Stomach (tissue), 9 donors: Measurements from ENCODE around the gene CALML4. TPM values are rescaled to one million over a fixed set of nuclear protein-coding genes. Genes with fewer than 3 reads are reported as not detected.
"Not testable (repeated sequence)": the region's sequence is repeated elsewhere in the genome, so short reads cannot be mapped to it uniquely, and the experiment has no call there.

Source experiments
- DNase-seq, 2 donors: peaks; one replicate each; pipeline versions ENCODE4 v3.0.0 to v3.0.0-alpha.2; 2013 to 2019
- H3K27ac ChIP-seq, 5 donors: fragments of 200-600 bp in 4 of 5; sonication (generic) in 4 of 5; one replicate each; pipeline ENCODE4 v1.5.1; 2013 to 2019; ENCODE audit warnings: mild to moderate bottlenecking in 1 of 5, moderate library complexity in 1 of 5
- H3K27me3 ChIP-seq, 3 donors: fragments of 200-600 bp; sonication (generic); one replicate each; pipeline ENCODE4 v1.5.1; 2017 to 2019; ENCODE audit warnings: mixed run types in 1 of 3
- H3K36me3 ChIP-seq, 4 donors: fragments of 200-600 bp; sonication (generic); 1 replicate in 3 of 4; 2 replicates in 1 of 4; pipeline ENCODE4 v1.5.1; 2016 to 2019
- H3K4me1 ChIP-seq, 4 donors: fragments of 200-600 bp; sonication (generic); one replicate each; pipeline ENCODE4 v1.5.1; 2016 to 2019
- H3K4me3 ChIP-seq, 4 donors: fragments of 200-600 bp; sonication (generic) in 3 of 4; one replicate each; pipeline ENCODE4 v1.5.1; 2016 to 2019; ENCODE audit warnings: mild to moderate bottlenecking in 1 of 4
- H3K9me3 ChIP-seq, 4 donors: fragments of 200-600 bp; sonication (generic); one replicate each; pipeline ENCODE4 v1.5.1; 2016 to 2019
- EP300 ChIP-seq: sonication (generic); formaldehyde crosslinking; IDR thresholded peaks from one replicate; pipeline ENCODE4 v1.6.1; 2017; ENCODE audit warnings: antibody characterized with exemption
- POLR2A ChIP-seq, 4 donors: fragments of 450-650 bp; IDR thresholded peaks; one replicate each; pipeline ENCODE4 v1.6.1; 2016; ENCODE audit warnings: antibody characterized with exemption in 4 of 4, control low read depth in 2 of 4, mild to moderate bottlenecking in 1 of 4, moderate library complexity in 1 of 4
- POLR2AphosphoS5 ChIP-seq, 3 donors: sonication (generic); formaldehyde crosslinking; IDR thresholded peaks; one replicate each; pipeline ENCODE4 v1.6.1; 2016; ENCODE audit warnings: antibody characterized with exemption in 3 of 3
- WGBS, 5 donors: extraction: QIAGEN DNeasy Blood & Tissue Kit in 3 of 5; methylation state at CpG; one replicate each; pipeline versions ENCODE4 v1.1.5 to v1.1.7; 2013 to 2018; 5-methylcytosine and 5-hydroxymethylcytosine counted together
- intact Hi-C: fragments of 100-400 bp; cut with DNase I; formaldehyde crosslinking; loops from one replicate; pipeline ENCODE4 v1.15.1; 2023; ENCODE audit warnings: low total_unique reads
- polyA plus RNA-seq, 3 donors: library from polyadenylated mRNA; stranded (reverse); fragments of 200-250 nt; gene quantifications; one replicate each; pipeline ENCODE4 v1.2.3, GENCODE V29; 2013
- total RNA-seq, 5 donors: library from RNA; depleted of rRNA; stranded (reverse); fragments of >200 nt; gene quantifications; one replicate each; pipeline versions ENCODE4 v1.1.0 to v1.2.3, GENCODE V29; 2014 to 2016
- TF ChIP-seq, protein P1 (sequence below), 7 experiments: fragments of 450-650 bp in 4 of 7; fragments of 200-600 bp in 3 of 7; sonication (generic) in 3 of 7; IDR thresholded peaks; one replicate each; pipeline ENCODE4 v1.5.1; 2016 to 2019; ENCODE audit warnings: antibody characterized with exemption in 7 of 7, control low read depth in 2 of 7, mild to moderate bottlenecking in 1 of 7
- donor health status: healthy with polysubstance abuse.
- donor health status: Bipolar disorder and iron deficiency.
- donor health status: healthy.

The CALML4 gene
- total and polyA plus RNA-seq, 8 donors, result 7.6 to 24.3 (median 13.3) TPM

DNA sequence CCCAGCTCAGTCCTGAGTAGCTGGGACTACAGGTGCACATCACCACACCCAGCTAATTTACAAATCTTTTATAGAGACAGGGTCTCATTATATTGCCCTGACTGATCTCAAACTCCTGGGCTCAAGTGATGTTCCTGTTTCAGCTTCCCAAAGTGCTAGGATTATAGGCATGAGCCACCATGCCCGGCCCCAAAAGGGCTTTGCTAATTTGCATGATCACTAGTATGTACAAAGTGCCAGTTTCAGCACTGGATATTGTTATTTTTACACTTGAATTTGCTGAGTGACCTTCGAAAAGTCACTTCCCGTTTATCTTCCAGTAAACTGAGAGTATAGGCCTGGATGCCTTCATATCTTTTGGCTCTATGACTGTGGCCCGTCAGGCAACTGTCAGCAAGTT is 12.2 kb upstream of the CALML4 start:
- WGBS, 5 donors, result 90 to 96% (median 94%) methylated on average over 4 of the region's 4 CpGs

DNA sequence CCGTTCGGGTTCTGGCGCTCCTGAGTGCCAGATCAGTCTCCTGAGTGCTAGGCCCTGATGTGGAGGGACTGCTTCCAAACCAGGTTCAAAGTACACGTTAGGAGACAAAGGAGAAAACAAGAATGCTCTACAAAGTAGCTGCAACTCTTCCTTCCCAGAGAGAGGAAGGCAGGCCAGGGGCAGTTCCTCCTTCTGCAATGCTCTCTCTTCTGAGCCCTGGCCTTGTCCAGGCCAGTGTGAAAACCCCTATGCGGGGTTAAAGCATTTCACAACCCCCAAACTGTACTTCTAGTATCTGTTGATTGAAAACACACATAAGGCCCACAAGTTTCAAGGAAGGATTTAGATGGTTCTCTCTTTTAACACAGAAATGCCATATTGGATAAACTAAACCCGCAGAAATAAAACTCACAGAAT is 9.7 kb upstream of the CALML4 start:
- Histone ChIP-seq H3K27me3 (no peaks in the 10 kb centered on the region), H3K27ac (no peak overlapping the region), H3K9me3 (no peaks in the 10 kb centered on the region), H3K4me1 (peaks cover 7 to 19% (median 10%) of the 10 kb centered on the region in 4 donors), H3K4me3 (no peak overlapping the region), H3K36me3 (peaks cover 0 to 34% (median 25%) of the 10 kb centered on the region in 4 donors)
- WGBS, 5 donors, result 62 to 87% (median 78%) methylated on average over 3 to 6 of the region's 6 CpGs
- intact Hi-C loops, result loop anchor here (10.0 kb wide), 1 partner anchor 350 kb away; no protein-coding TSS in a partner anchor
- no peak for TF ChIP-seq EP300
- no peak for TF ChIP-seq POLR2AphosphoS5 (IDR thresholded peaks at IDR 0.05)
- TF ChIP-seq POLR2A (IDR thresholded peaks at IDR 0.05), result no peak
- TF ChIP-seq, protein P1, sequence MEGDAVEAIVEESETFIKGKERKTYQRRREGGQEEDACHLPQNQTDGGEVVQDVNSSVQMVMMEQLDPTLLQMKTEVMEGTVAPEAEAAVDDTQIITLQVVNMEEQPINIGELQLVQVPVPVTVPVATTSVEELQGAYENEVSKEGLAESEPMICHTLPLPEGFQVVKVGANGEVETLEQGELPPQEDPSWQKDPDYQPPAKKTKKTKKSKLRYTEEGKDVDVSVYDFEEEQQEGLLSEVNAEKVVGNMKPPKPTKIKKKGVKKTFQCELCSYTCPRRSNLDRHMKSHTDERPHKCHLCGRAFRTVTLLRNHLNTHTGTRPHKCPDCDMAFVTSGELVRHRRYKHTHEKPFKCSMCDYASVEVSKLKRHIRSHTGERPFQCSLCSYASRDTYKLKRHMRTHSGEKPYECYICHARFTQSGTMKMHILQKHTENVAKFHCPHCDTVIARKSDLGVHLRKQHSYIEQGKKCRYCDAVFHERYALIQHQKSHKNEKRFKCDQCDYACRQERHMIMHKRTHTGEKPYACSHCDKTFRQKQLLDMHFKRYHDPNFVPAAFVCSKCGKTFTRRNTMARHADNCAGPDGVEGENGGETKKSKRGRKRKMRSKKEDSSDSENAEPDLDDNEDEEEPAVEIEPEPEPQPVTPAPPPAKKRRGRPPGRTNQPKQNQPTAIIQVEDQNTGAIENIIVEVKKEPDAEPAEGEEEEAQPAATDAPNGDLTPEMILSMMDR (IDR thresholded peaks at IDR 0.05), result no peak
- no peak for DNase-seq

More for the DNA sequence above, 12.2 kb upstream of the CALML4 start:
- Histone ChIP-seq H3K4me3 (no peak overlapping the region), H3K36me3 (peaks cover 0 to 34% (median 25%) of the 10 kb centered on the region in 4 donors), H3K9me3 (no peaks in the 10 kb centered on the region), H3K4me1 (peaks cover 0 to 6% (median 0%) of the 10 kb centered on the region in 4 donors), H3K27me3 (no peaks in the 10 kb centered on the region), H3K27ac (no peak overlapping the region)
- no peak for TF ChIP-seq EP300
- TF ChIP-seq POLR2AphosphoS5 (IDR thresholded peaks at IDR 0.05), result no peak
- no peak for DNase-seq
- intact Hi-C loops, result loop anchor here (10.0 kb wide), 1 partner anchor 353 kb away; no protein-coding TSS in a partner anchor

DNA sequence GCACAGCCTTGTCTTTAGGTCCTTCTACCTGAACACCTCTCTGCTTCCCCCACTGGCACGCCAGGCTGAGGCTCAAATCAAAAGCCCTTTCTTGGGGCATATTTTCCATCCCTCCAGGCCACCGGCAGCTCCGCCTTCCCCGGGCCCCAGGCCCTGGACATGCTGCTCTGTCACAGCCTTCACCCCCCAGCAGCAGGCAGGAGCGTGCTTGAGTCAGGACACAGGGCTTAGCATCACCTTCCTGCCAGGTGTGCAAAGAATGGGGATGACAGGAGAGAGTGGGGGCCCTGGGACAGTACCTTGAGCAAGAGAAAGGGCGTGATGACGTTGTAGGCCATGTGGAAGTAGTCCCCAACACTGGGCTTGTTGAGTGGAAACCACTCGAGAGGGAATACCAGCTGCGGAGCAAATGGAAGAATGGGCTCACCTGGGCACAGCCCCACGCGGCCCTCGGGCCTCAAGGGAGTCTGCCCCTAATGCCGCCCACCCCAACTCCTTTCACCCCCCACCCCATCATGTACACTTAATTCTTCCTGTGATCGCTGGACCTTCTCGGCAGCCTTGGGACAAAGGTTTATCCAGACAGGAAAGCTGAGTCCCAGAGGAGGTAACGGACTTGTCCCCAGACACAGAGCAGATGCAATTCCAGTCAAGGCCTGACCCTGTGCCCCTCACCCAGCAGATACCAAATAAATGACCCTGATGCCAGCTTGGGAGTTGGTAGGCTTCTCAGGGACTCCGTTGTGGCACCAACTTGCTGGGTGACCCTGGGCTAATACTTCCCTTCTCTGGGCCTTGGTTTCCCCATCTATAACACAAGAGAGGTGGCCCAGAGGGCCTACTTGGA is 9.1 kb upstream of the CALML4 start:
- intact Hi-C loops, result loop anchor here (10.0 kb wide), 1 partner anchor 349 kb away; no protein-coding TSS in a partner anchor
- DNase-seq, result no peak
- Histone ChIP-seq H3K27ac (no peak overlapping the region), H3K9me3 (no peaks in the 10 kb centered on the region), H3K4me3 (no peak overlapping the region), H3K4me1 (peaks cover 7 to 19% (median 10%) of the 10 kb centered on the region in 4 donors), H3K27me3 (no peaks in the 10 kb centered on the region), H3K36me3 (peaks cover 0 to 34% (median 25%) of the 10 kb centered on the region in 4 donors)
- TF ChIP-seq EP300, result no peak
- TF ChIP-seq, protein P1 (IDR thresholded peaks at IDR 0.05), result no peak
- no peak for TF ChIP-seq POLR2A (IDR thresholded peaks at IDR 0.05)
- TF ChIP-seq POLR2AphosphoS5 (IDR thresholded peaks at IDR 0.05), result no peak
- WGBS, 5 donors, result 91 to 98% (median 97%) methylated on average over 16 to 17 of the region's 17 CpGs

DNA sequence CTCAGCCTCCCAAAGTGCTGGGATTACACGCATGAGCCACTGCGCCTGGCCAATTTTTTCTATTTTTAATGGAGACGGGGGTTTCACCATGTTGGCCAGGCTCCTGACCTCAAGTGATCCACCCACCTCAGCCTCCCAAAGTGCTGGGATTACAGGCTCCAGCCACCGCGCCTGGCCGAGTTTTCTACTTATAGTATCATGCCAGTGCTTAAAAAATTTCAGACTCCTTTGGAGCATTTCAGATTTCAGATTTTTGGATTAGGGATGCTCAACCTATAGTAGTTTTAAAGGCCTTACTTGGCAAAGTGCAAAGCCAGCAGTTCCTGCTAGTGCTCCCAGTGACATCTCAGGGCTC is 8.3 kb upstream of the CALML4 start:
- not testable (repeated sequence) for DNase-seq
- intact Hi-C loops, result loop anchor here (10.0 kb wide), 1 partner anchor 349 kb away; no protein-coding TSS in a partner anchor

DNA sequence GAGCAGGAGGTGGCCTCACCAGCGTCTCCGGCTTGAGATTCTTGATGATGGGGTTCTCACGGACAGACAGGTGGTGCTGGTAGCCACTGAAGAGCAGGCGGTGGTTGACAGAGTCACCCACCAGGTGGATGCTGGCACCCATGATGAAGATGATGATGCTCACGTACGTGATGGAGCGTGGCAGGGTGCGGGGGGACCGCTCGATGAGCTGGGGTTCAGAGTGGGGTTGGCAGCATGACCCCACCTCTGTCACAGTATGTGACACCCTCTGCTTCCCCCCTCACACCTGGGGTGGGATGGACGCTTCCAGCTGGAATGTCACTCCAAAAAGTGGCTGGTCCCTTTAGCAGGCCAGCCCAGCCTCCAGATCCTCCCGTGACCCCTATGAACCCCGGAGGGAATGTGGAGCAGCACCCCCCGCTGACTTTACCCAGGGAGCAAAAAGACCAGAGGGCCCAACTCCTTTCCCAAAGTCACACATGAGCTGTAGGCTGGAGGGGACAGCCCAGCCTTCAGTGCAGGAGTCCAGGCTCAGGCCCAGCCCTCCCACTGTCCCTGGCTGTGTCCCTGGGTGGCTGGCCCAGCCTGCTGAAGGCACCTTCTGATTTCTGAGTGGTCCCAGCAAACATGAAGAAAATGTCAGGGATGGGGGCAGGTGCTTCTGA is 6.7 kb upstream of the CALML4 start:
- Histone ChIP-seq H3K9me3 (no peaks in the 10 kb centered on the region), H3K36me3 (peaks cover 0 to 26% (median 10%) of the 10 kb centered on the region in 4 donors), H3K27me3 (no peaks in the 10 kb centered on the region), H3K4me1 (peaks cover 7 to 25% (median 10%) of the 10 kb centered on the region in 4 donors), H3K27ac (no peak overlapping the region), H3K4me3 (no peak overlapping the region)
- no peak for DNase-seq
- TF ChIP-seq EP300 (no peak), POLR2A (IDR thresholded peaks at IDR 0.05) (no peak)
- intact Hi-C loops, result loop anchor here (10.0 kb wide), 1 partner anchor 347 kb away; no protein-coding TSS in a partner anchor
- WGBS, 5 donors, result 92 to 95% (median 94%) methylated on average over 14 of the region's 14 CpGs

More for the DNA sequence above, 8.3 kb upstream of the CALML4 start:
- 93 to 95% (median 95%) methylated on average over 6 of the region's 6 CpGs for WGBS, 5 donors
- H3K9me3 ChIP-seq, H3K4me3 ChIP-seq, H3K27me3 ChIP-seq, H3K27ac ChIP-seq: not testable (repeated sequence)
- Histone ChIP-seq H3K36me3 (peaks cover 0 to 32% (median 23%) of the 10 kb centered on the region in 4 donors), H3K4me1 (peaks cover 7 to 19% (median 10%) of the 10 kb centered on the region in 4 donors)
